Measurements from ENCODE around the gene CENPX. TPM values are rescaled to one million over a fixed set of nuclear protein-coding genes. Genes with fewer than 3 reads are reported as not detected.

Gene CENPX
- total RNA-seq, 2 experiments from 2014 or later: 83.0 to 85.8 TPM

DNA sequence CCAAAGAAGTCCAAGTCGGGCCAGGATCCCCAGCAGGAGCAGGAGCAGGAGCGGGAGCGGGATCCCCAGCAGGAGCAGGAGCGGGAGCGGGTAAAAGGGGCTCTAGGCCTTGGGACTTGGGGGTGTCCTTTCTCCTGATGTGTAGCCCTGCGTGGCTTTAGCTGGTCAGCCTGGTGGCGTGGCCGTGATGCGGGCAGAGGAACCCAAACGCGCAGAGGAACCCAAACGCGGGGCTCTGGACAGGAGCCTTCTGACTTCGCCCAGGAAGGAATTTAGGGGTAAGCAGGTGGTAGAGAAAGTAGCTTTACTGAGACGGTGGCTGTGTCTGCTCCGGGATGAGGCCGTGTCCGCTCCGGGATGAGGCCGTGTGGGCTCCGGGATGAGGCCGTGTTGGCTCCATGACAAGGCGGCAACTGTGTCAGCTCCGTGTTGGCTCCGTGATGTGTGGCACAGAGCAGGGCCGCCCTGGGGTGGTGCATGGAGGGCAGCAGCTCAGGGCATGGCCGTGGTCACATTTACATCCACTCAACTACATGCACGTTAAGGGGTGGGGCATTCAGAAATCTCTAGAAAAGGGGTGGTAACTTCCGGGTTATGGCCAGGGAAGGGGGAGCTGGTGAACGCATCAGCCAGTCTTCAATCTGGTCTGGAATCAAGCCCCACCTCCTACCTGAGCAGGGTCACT lies 25.8 kb downstream of the CENPX start:
- no peak overlapping the region for H3K4me3 Mint-ChIP-seq
- no peaks in the 10 kb centered on the region for H3K4me1 Mint-ChIP-seq (ENCODE audit: low read depth)
- DNase-seq: no peak
- H3K27me3 Mint-ChIP-seq: no peaks in the 10 kb centered on the region
- intact Hi-C loops (cut with micrococcal nuclease): no loop called here
- CTCF ChIA-PET: interaction anchor here (0.6 to 1.1 kb wide), 2 partner anchors 37 to 38 kb away, joined by 3 to 5 read pairs; no protein-coding TSS in a partner anchor
- no peaks in the 10 kb centered on the region for H3K36me3 Mint-ChIP-seq
- no peak overlapping the region for H3K27ac Mint-ChIP-seq
- H3K9me3 Mint-ChIP-seq: no peaks in the 10 kb centered on the region
- POLR2A ChIA-PET: interaction anchor here (0.6 to 0.7 kb wide), 3 partner anchors 34 to 101 kb away, joined by 3 to 4 read pairs (median 4); partner anchors contain the start of gene FASN

DNA sequence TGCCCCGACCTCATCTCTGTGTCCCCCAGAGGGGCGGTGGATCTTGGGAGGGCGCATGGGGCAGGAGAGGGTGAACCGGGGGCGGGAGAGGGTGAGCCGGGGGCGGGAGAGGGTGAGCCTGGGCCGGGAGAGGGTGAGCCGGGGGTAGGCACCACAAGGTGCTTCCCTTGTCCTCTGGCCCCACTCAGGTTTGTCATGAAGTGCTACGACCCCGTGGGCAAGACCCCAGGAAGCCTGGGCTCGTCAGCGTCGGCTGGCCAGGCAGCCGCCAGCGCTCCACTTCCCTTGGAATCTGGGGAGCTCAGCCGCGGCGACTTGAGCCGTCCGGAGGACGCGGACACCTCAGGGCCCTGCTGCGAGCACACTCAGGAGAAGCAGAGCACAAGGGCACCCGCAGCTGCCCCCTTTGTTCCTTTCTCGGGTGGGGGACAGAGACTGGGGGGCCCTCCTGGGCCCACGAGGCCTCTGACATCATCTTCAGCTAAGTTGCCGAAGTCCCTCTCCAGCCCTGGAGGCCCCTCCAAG lies 26.4 kb downstream of the CENPX start:
- DNase-seq: no peak
- H3K27ac Mint-ChIP-seq: no peak overlapping the region
- intact Hi-C loops (cut with micrococcal nuclease): no loop called here
- no peaks in the 10 kb centered on the region for H3K36me3 Mint-ChIP-seq
- no peaks in the 10 kb centered on the region for H3K27me3 Mint-ChIP-seq
- ChIA-PET CTCF (no interaction called here), POLR2A (no interaction called here)
- H3K4me3 Mint-ChIP-seq: no peak overlapping the region
- H3K9me3 Mint-ChIP-seq: no peaks in the 10 kb centered on the region
- no peaks in the 10 kb centered on the region for H3K4me1 Mint-ChIP-seq (ENCODE audit: low read depth)

DNA sequence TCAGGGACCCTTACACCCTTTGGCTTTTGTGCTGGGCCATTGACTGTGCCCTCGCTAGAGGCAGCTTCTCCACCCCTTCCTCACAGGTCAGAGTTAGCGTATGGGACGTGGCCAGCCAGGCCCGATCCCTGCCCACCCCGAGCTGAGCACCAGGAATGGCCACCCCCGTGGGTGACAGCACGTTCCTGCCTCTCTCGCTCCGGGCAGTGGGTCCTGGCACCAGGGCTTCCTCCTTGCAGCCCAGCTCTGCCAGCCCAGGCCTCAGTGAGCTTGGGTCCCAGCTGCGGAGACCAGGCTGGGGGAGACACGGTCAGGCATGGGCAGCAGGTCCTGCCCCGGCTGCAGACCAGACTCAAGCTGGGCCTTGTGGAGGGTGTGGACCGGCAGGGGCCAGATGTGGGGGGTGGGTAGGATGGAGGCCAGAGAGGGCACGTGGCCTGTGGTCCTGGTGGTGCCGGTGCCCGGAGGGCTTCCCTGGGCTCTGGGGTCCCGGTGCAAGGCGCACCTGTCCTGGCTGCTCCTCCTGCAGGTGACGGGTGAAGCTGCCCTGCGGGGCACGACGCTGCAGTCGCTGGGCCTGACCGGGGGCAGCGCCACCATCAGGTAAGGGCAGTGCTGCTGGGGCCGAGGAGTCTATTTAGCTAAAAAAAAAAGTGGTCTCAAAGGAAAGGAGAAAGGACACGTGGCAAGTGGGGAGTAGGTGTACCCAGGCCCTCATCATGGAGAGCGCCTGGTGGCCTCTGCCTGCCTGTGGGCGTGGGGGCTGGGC lies 27.0 kb downstream of the CENPX start:
- H3K27ac Mint-ChIP-seq: no peak overlapping the region
- intact Hi-C loops (cut with micrococcal nuclease): no loop called here
- no peaks in the 10 kb centered on the region for H3K27me3 Mint-ChIP-seq
- DNase-seq: no peak
- H3K36me3 Mint-ChIP-seq: no peaks in the 10 kb centered on the region
- H3K4me3 Mint-ChIP-seq: no peak overlapping the region
- no peaks in the 10 kb centered on the region for H3K9me3 Mint-ChIP-seq
- ChIA-PET POLR2A (no interaction called here), CTCF (no interaction called here)
- H3K4me1 Mint-ChIP-seq (ENCODE audit: low read depth): no peaks in the 10 kb centered on the region

DNA sequence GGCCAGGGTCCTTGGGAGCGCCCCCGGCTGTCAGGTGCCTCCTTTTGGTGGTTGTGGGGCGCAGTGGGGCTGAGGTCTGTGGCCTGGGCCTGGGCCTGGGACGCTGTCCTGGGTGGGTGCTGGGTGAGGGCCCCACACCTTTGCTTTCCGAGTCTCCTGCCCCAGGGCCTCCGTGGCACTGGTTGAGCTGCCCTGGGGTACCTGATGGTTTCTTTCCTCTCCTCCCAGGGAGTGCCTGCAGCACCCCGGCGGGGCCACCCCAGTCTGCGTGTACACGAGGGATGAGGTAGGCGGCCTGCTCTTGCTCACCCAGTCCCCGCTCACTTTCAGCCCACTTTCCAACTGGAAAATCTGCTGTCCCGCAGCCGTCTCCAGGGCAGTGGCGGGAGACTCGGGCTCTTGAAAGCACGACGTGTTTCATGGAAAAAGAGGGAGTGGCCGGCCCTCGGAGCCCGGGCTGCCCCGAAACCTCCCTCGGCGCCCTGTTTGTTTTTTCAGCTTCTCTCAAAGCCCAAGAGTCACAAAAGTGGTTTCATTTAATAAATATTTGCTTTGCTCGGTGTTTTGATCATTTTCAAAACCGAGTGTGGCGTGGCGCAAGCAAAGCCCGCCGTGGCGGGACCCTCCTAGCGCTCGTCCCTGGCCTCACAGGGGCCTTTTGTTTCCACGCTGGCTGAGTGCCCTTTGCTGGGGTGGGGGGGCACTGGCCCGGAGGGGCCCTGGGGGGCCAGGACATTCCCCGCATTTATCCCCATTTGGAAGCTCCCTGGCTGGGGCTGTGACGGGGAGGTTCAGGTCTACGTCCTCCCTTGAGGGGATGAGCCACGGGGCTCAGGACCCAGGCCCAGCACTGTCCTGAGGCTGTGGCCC lies 27.9 kb downstream of the CENPX start:
- no peak for DNase-seq
- intact Hi-C loops (cut with micrococcal nuclease): no loop called here
- Mint-ChIP-seq H3K4me3 (no peak overlapping the region), H3K4me1 (ENCODE audit: low read depth) (no peaks in the 10 kb centered on the region), H3K9me3 (no peaks in the 10 kb centered on the region), H3K36me3 (peaks cover 1% of the 10 kb centered on the region), H3K27ac (no peak overlapping the region), H3K27me3 (no peaks in the 10 kb centered on the region)
- ChIA-PET POLR2A (no interaction called here), CTCF (no interaction called here)

DNA sequence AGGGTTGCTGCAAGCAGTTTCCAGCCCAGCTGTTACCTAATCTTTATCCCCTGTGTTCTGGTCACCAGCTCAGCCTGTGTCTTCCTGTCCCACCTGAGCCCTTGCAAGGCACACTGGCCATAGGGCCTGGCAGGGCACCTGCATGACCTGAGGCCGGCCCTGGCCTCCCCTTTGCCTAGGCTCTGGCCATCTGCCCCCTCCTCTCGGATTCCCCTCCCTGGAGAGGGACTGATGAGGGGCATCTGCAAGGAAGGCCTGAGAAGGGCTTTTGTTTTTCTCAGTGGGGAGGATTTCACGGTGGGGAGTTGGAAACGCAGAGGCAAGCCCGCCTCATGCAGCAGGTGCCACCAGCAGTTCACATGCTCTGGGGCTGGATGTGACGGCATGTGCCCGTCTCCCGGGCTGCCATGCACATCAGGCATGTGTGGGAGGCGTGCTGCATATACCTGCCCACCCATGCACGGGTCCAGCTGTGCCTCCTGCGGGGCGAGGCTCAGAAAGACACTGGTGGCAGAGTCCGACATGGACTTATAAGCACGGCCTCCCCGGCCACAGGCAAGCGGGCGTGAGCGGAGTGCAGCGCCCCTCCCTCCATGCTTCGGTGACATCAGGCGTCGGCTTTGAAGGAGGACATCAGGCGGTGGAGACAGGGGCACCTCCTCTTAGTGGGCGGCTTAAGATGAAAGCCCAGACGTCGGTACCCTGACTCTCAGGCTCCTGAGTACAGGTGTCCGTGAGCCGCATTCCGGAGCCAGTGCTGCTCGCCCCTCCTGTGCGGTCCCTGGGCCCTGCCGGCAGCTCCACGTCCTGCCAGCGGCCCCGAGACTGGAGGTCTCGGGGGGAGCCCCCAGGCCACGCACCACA lies 28.7 kb downstream of the CENPX start:
- no peaks in the 10 kb centered on the region for H3K9me3 Mint-ChIP-seq
- no peaks in the 10 kb centered on the region for H3K4me1 Mint-ChIP-seq (ENCODE audit: low read depth)
- H3K27ac Mint-ChIP-seq: no peak overlapping the region
- CTCF ChIA-PET: no interaction called here
- POLR2A ChIA-PET: no interaction called here
- H3K27me3 Mint-ChIP-seq: no peaks in the 10 kb centered on the region
- intact Hi-C loops (cut with micrococcal nuclease): no loop called here
- DNase-seq: no peak
- no peak overlapping the region for H3K4me3 Mint-ChIP-seq
- H3K36me3 Mint-ChIP-seq: peaks cover 1% of the 10 kb centered on the region

DNA sequence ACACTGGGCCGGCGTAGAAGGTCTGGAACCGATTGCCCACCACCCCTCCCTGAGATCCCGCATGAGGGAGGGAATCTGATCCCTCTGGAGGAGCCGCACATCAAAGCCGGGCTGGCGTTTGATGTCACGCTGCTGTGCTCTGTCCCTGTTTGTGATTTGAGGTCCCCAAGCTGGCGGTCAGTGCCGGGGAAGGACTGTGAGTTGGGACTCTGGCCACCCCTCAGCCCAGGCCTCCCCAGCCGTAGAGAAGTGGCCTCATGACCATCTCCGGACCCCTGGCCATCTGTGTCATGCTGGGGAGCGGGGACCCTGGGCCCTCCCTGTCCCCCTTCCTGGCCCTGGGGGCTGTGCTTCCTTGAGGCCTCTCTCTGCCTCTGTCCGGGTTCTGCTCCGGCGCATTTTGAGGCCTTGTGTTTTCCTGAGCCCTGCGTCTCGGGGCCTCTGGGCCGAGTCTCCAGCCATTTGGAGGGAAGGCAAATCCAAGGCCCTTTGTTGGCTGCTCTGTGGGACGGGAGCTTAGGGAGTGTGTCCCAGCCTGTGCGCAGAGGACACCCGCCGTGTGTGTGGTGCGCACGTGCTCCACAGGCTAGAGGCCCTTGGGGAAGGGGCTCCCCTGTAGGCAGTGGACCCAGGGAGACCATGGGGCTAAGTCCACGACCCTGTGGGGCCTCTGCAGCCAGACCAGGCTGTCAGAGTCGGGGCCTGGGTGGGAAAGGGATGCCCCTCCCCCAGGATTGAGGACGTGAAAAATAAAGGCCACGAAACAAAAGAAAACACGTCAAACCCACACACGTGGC lies 30.2 kb downstream of the CENPX start:
- CTCF ChIA-PET: no interaction called here
- intact Hi-C loops (cut with micrococcal nuclease): no loop called here
- H3K9me3 Mint-ChIP-seq: no peaks in the 10 kb centered on the region
- peaks cover 1% of the 10 kb centered on the region for H3K36me3 Mint-ChIP-seq
- H3K27ac Mint-ChIP-seq: no peak overlapping the region
- POLR2A ChIA-PET: no interaction called here
- no peaks in the 10 kb centered on the region for H3K27me3 Mint-ChIP-seq
- H3K4me3 Mint-ChIP-seq: no peak overlapping the region
- no peaks in the 10 kb centered on the region for H3K4me1 Mint-ChIP-seq (ENCODE audit: low read depth)
- DNase-seq: no peak

DNA sequence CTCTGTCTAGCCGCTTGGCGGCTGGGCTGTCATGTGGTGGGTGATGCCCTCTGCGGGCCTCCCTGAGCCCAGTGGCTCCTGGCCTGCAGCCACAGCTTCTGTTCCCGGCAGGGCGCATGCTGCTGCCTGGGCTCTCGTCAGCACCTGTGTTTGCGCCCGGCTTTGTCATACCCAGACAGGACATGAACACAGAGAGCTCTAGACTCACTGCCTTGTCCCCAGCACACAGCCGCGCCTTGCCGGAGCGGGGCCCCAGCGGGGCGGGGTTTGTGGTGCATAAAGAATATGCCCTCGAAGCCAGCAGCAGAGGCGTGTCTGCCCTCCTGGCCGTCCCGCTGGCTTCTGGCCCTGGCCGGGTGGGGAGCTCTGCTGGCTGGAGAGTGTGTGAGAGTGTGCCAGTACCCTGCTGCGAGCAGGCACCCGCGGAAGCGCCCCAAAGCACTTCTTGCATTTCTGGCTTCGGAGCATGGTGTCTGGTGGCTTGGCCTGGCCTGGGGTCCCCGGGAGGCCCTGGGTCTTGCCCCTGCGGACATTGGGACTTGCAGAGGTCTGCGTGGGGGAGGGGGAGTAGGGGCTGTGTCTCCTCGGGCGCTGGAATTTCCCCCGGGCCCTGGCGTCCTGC lies 30.9 kb downstream of the CENPX start:
- no peaks in the 10 kb centered on the region for H3K4me1 Mint-ChIP-seq (ENCODE audit: low read depth)
- no peak overlapping the region for H3K4me3 Mint-ChIP-seq
- CTCF ChIA-PET: interaction anchor here (1.8 kb wide), 1 partner anchor 32 kb away, joined by 6 read pairs; no protein-coding TSS in a partner anchor
- intact Hi-C loops (cut with micrococcal nuclease): no loop called here
- DNase-seq: no peak
- POLR2A ChIA-PET: no interaction called here
- H3K9me3 Mint-ChIP-seq: no peaks in the 10 kb centered on the region
- H3K27ac Mint-ChIP-seq: no peak overlapping the region
- peaks cover 2% of the 10 kb centered on the region for H3K36me3 Mint-ChIP-seq
- no peaks in the 10 kb centered on the region for H3K27me3 Mint-ChIP-seq

DNA sequence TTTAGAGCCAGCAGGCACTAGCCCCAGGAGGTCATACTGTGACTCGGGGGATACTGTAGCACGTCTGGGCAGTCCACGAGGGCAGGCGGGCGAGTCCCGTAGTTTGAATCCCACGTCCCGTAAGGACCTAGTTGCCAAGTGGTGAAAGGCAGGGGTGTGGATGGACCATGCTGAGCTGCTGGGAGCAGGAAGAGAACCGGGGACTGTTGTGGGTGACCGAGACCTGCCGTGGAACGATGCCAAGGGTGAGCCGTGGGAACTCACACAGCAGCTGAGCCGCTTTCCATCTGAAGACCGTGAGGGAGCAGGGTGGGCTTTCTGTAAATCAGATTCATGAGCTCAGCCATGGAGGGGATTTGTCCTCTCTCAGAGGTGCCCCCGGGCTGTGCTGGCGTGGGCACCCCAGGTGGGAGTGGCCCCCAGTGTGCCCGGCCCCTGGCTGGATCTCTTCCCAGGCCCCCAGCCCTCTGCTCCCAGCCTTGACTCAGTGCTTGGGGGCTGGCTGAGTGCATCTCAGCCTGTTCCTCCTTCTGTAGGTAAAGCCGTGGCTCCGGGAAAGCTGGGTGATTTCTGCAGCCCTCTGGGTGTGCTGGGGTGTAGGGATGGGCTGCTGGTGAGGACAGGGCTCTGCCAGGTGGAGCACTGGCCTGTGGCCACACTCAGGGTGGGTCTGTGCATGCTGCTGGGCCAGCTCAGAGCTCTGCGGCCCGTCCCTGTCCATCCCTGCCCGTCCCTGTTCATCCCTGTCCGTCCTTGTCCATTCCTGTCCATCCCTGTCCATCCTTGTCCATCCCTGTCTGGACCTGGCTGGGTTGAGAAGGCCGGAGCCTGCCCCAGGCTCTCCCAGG lies 31.6 kb downstream of the CENPX start:
- no peak for DNase-seq
- H3K4me1 Mint-ChIP-seq (ENCODE audit: low read depth): no peaks in the 10 kb centered on the region
- H3K27ac Mint-ChIP-seq: no peak overlapping the region
- no peak overlapping the region for H3K4me3 Mint-ChIP-seq
- peaks cover 6% of the 10 kb centered on the region for H3K36me3 Mint-ChIP-seq
- no peaks in the 10 kb centered on the region for H3K27me3 Mint-ChIP-seq
- ChIA-PET POLR2A (interaction anchor here (0.6 kb wide), 1 partner anchor 15 kb away, joined by 3 read pairs; no protein-coding TSS in a partner anchor), CTCF (interaction anchor here (0.6 to 1.8 kb wide), 2 partner anchors 13 to 32 kb away, joined by 3 to 6 read pairs; no protein-coding TSS in a partner anchor)
- intact Hi-C loops (cut with micrococcal nuclease): no loop called here
- H3K9me3 Mint-ChIP-seq: no peaks in the 10 kb centered on the region

DNA sequence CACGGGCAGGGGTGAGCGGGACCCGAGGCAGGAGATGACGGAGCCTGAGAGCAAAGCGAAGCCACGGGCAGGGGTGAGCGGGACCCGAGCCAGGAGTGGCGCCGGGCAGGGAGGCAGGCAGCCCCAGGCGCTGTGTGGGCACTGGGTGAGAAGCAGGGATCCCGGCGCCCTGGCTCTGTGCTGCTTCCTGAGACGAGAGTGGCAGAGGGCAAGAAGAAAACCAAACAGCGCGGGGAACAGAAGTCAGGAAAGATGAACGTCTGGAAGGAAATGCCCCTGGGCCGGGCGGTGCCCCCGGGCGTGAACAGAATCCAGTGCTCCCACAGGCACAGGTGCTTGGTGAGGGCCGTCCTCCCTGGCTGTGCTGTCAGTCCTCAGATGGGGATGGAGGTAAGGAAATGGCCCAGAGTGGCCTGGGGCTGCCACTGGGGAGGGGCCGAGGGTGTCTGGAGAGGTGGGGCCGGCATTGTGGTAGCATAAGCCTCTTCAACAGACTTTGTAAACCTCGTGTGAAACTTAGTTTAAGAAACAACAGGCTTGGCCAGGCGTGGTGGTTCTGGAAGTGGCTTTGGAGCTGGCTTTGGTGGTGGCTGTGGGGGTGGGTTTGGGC lies 35.4 kb downstream of the CENPX start:
- Mint-ChIP-seq H3K27me3 (no peaks in the 10 kb centered on the region), H3K9me3 (no peaks in the 10 kb centered on the region), H3K36me3 (peaks cover 14% of the 10 kb centered on the region), H3K4me3 (no peak overlapping the region), H3K27ac (no peak overlapping the region), H3K4me1 (ENCODE audit: low read depth) (peaks cover 3% of the 10 kb centered on the region)
- CTCF ChIA-PET: no interaction called here
- intact Hi-C loops (cut with micrococcal nuclease): no loop called here
- POLR2A ChIA-PET: no interaction called here
- no peak for DNase-seq

DNA sequence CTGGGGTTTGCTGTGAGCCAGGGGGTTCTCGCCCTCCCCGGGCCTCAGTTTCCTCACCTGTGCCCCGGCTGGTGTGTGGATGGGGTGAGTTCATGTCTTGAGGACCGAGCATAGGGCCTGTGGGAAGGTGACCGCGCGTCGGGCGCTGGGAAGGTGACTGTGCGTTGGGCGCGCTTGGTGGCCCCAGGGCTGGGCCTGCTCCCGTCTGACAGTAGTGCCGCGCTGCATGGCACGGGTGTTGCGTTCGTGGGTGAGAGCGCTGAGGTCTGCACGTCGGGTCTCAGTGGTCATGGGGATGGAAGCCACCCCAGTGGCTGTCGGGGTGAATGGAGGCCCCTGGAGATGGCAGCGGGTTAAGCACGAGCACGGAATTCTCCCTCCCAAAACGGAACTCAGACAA lies 36.1 kb downstream of the CENPX start:
- CTCF ChIA-PET: interaction anchor here (1.4 kb wide), 1 partner anchor 27 kb away, joined by 5 read pairs; no protein-coding TSS in a partner anchor
- POLR2A ChIA-PET: no interaction called here
- Mint-ChIP-seq H3K27ac (no peak overlapping the region), H3K27me3 (no peaks in the 10 kb centered on the region), H3K36me3 (peaks cover 14% of the 10 kb centered on the region), H3K4me3 (no peak overlapping the region), H3K9me3 (no peaks in the 10 kb centered on the region), H3K4me1 (ENCODE audit: low read depth) (peaks cover 3% of the 10 kb centered on the region)
- intact Hi-C loops (cut with micrococcal nuclease): no loop called here
- no peak for DNase-seq

Measured in activated CD4-positive, alpha-beta memory T cell treated with anti-CD3 and anti-CD28 coated beads for 36 hours (primary cell).